AG04450 (cell line): Measurements from ENCODE around the gene MED13L. TPM values are rescaled to one million over a fixed set of nuclear protein-coding genes. Genes with fewer than 3 reads are reported as not detected.

ENCODE experiments used
- CTCF ChIA-PET: fragments of 300-600, 350-600 bp; formaldehyde crosslinking; extraction: SDS; loops from one replicate; lab custom pipeline; 2022; ENCODE audit warnings: antibody characterized with exemption, inconsistent platforms; lab: Charles Lee
- POLR2A ChIA-PET: fragments of 350-600 bp; formaldehyde crosslinking; extraction: SDS; loops from one replicate; lab custom pipeline; 2021; ENCODE audit warnings: antibody characterized with exemption, inconsistent platforms; lab: Yijun Ruan, JAX
- DNase-seq: peaks from one replicate; pipeline ENCODE4 v3.0.0-alpha.2; 2011; ENCODE audit warnings: low read depth, low spot score
- H3K27ac ChIP-seq: one replicate; pipeline ENCODE4 v1.5.1; 2012; ENCODE audit warnings: low read depth, low read length, control low read depth
- H3K27me3 ChIP-seq: one replicate; pipeline ENCODE4 v1.6.0; 2012; ENCODE audit warnings: low read length; ENCODE audit not compliant: control insufficient read depth, insufficient read depth
- H3K4me3 ChIP-seq: 2 replicates; pipeline ENCODE4 v1.5.1; 2011; ENCODE audit warnings: mild to moderate bottlenecking, low read depth, low read length, control low read depth
- H3K9me3 ChIP-seq: 2 replicates; pipeline ENCODE4 v1.5.1; 2012; ENCODE audit warnings: low read length; ENCODE audit not compliant: control insufficient read depth, insufficient read depth
- polyA plus RNA-seq: library from polyadenylated mRNA; depleted of rRNA; stranded (reverse); fragments of >200 nt; gene quantifications from 2 replicates; pipeline ENCODE4 v1.2.3, GENCODE V29; 2011
- TF ChIP-seq, protein P1 (sequence below): IDR thresholded peaks from 2 replicates; pipeline ENCODE4 v1.5.1; 2011; ENCODE audit warnings: low read depth, low read length, control low read depth, inconsistent platforms

The MED13L gene
- polyA plus RNA-seq, 1 experiment: 56.2 TPM

DNA sequence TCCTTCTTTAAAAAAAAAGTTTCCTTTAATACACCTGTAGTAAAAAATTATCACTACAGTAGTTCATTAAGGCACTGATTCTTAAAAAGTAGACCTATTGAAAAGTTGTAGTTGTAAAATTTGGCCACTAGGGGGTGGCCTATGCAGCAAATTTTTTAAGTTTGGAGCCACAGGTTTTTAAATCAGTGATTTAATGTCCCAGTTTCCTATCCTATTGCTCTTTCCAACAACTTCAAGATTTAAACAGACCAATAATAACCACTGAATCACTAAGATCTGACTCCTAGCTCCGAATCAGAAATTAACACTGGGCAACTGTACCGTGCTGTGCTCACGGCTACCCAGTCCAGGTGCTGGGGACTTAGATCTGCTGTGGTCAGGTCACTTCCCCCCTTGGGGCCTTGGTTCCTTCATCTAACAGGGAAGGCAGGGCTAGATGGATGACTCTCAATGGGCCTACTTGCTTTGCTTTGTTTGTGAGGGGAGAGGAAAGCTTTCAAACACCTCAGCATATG is 279.3 kb downstream of the MED13L start:
- H3K4me3 ChIP-seq: no peak overlapping the region
- H3K9me3 ChIP-seq: no peaks in the 10 kb centered on the region
- H3K27me3 ChIP-seq: no peaks in the 10 kb centered on the region
- ChIA-PET CTCF (interaction anchor here (0.5 to 3.3 kb wide), 39 partner anchors 10 to 1166 kb away, joined by 3 to 35 read pairs (median 4); no protein-coding TSS in a partner anchor), POLR2A (no interaction called here)
- peak; percentile 27 for DNase-seq
- TF ChIP-seq, protein P1, sequence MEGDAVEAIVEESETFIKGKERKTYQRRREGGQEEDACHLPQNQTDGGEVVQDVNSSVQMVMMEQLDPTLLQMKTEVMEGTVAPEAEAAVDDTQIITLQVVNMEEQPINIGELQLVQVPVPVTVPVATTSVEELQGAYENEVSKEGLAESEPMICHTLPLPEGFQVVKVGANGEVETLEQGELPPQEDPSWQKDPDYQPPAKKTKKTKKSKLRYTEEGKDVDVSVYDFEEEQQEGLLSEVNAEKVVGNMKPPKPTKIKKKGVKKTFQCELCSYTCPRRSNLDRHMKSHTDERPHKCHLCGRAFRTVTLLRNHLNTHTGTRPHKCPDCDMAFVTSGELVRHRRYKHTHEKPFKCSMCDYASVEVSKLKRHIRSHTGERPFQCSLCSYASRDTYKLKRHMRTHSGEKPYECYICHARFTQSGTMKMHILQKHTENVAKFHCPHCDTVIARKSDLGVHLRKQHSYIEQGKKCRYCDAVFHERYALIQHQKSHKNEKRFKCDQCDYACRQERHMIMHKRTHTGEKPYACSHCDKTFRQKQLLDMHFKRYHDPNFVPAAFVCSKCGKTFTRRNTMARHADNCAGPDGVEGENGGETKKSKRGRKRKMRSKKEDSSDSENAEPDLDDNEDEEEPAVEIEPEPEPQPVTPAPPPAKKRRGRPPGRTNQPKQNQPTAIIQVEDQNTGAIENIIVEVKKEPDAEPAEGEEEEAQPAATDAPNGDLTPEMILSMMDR: peak; percentile 66
- H3K27ac ChIP-seq: no peak overlapping the region

DNA sequence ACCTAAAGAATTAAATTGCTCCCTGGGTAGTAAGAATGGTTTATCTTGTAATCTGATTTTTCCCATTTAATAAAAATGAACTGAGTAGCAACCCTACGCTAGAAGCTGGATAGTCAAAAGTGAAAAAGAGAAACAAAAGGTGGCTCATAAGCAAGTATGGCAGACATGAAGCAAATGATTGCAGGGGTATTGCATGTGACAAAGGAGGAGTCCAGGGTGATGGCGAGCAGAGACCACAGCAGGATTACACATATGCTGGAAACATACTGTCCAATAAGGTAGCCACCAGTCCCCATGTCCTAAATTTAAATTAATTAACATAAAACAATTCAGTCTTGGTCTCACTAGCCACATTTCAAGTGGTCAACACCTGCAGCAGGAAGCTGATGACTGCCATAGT is 283.8 kb downstream of the MED13L start:
- no peaks in the 10 kb centered on the region for H3K9me3 ChIP-seq
- DNase-seq: no peak
- TF ChIP-seq, protein P1: no peak
- no peaks in the 10 kb centered on the region for H3K27me3 ChIP-seq
- H3K4me3 ChIP-seq: no peak overlapping the region
- CTCF ChIA-PET: interaction anchor here (1.2 to 1.6 kb wide), 3 partner anchors 9 to 715 kb away, joined by 3 to 5 read pairs (median 4); no protein-coding TSS in a partner anchor
- POLR2A ChIA-PET: no interaction called here
- H3K27ac ChIP-seq: no peak overlapping the region

DNA sequence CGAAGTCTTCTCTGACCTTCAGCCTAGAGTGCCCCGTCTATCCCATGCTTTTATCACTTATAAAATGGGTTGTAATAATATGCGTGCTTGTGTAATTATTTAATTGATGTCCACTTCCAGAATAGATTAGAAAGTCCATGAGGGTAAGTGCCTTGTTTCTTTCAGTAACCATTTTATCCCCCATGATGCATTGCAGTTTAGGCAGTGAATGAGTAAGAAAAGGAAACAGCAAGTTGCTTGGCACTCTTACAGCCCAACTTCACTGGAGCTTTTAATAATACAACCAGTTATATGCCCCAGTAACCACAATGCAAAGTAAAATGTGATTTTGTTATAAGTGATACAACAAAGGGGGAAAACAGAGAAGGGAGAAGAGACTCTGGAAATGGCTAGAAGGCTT is 287.3 kb downstream of the MED13L start:
- Histone ChIP-seq H3K4me3 (no peak overlapping the region), H3K9me3 (no peaks in the 10 kb centered on the region), H3K27me3 (no peaks in the 10 kb centered on the region), H3K27ac (no peak overlapping the region)
- DNase-seq: no peak
- ChIA-PET POLR2A (no interaction called here), CTCF (interaction anchor here (0.6 kb wide), 1 partner anchor 397 kb away, joined by 3 read pairs; no protein-coding TSS in a partner anchor)
- TF ChIP-seq, protein P1: no peak

DNA sequence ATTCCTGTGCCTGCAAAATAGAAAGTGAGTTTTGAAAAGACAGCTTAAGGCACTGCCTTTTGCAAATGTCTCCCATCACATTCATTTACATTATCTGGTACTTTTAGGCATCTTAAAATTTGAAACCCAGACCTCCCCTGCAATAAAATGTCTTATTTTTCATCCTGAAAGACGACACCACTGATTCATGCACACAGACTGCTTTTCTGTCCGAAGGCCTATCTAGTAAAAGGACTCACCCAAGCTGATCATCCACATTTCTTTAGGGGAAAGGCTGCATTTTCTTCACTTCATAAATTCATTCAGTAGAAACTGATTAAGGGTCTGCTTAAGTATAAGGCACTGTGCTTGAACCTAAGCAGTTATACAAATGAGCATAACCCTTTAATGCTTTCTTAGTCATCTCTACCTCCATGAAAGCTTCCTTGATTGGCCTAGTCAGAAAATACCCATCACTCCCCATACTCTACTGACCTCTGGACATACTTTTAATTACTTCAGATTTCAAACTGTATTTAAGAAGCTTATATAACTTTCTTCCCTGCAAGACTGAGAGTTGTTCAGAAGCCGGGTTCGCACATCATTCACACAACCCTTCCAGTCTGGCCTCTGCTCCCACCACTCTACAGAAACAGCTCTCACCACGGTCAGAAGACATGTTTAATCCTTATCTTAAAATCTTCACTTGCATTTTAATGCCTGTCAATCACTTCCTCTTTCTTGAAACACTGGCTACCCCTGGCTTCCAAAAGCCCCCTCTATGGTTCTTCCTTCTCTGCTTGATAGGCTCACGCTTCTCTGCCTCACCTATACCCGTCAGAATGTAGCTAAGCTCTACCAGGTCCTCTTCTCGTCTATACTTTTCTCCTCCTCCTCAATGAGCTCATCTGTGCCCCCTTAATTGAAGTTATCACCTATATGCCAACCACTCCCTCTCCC is 288.6 kb downstream of the MED13L start:
- Histone ChIP-seq H3K27ac (no peak overlapping the region), H3K4me3 (no peak overlapping the region), H3K27me3 (no peaks in the 10 kb centered on the region), H3K9me3 (no peaks in the 10 kb centered on the region)
- ChIA-PET POLR2A (interaction anchor here (0.6 kb wide), 1 partner anchor 273 kb away, joined by 6 read pairs; no protein-coding TSS in a partner anchor), CTCF (interaction anchor here (1.8 to 2.5 kb wide), 2 partner anchors 9 to 247 kb away, joined by 4 to 24 read pairs; no protein-coding TSS in a partner anchor)
- TF ChIP-seq, protein P1: no peak
- no peak for DNase-seq
